Neural crest cell (in vitro differentiated cells): ENCODE data around the gene BPIFB1. TPM values are rescaled to one million over a fixed set of nuclear protein-coding genes. Genes with fewer than 3 reads are reported as not detected.
A peak's percentile ranks its signal among the peaks of the same experiment; 100 is the strongest.

Experiments
- DNase-seq: peaks from one replicate; pipeline ENCODE4 v3.0.0; 2021; ENCODE audit warnings: low read depth, mixed read lengths, low spot score
- H3K27ac Mint-ChIP-seq: one replicate; pipeline ENCODE4 v1.8.0; 2021; ENCODE audit warnings: mild to moderate bottlenecking, mixed read lengths; ENCODE audit not compliant: unreplicated experiment
- H3K27me3 Mint-ChIP-seq: 2 replicates; pipeline ENCODE4 v1.8.0; 2021; ENCODE audit warnings: low read depth, mild to moderate bottlenecking, mixed read lengths
- H3K36me3 Mint-ChIP-seq: 2 replicates; pipeline ENCODE4 v1.8.0; 2021; ENCODE audit warnings: low read depth, mild to moderate bottlenecking, mixed read lengths
- H3K4me1 Mint-ChIP-seq: 2 replicates; pipeline ENCODE4 v1.8.0; 2021; ENCODE audit warnings: mixed read lengths
- H3K4me3 Mint-ChIP-seq: one replicate; pipeline ENCODE4 v1.8.0; 2021; ENCODE audit warnings: mild to moderate bottlenecking, mixed read lengths
- H3K9me3 Mint-ChIP-seq: 2 replicates; pipeline ENCODE4 v1.8.0; 2021; ENCODE audit warnings: mixed read lengths
- total RNA-seq: library from RNA; stranded (reverse); gene quantifications from 2 replicates; pipeline ENCODE4 v1.2.1, GENCODE V29; 2021
- TF ChIP-seq, protein P1 (sequence below): fragments of 200-600 bp; sonication (generic); conservative IDR thresholded peaks from 2 replicates; pipeline ENCODE4 v1.5.0; 2021; ENCODE audit warnings: antibody characterized with exemption, mild to moderate bottlenecking

Gene BPIFB1
- total RNA-seq, 1 donor from 2014 or later = not detected

DNA sequence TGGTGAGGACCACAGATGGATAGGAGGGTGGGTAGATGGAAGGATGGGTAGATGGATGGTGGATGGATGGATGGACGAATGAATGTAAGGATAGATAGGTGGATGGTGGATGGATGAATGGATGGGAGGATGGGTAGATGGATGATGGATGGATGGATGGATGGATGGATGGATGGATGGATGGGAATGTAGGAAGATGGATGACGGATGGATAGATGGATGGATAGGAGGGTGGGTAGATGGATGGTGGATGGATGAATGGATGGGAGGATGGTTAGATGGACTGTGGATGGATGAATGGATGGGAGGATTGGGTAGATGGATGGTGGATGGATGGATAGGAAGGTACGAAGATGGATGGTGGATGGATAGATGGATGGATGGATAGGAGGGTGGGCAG lies 51.1 kb downstream of the BPIFB1 start:
- Mint-ChIP-seq H3K4me3 (no peak overlapping the region), H3K27ac (no peak overlapping the region), H3K4me1 (peaks cover 23% of the 10 kb centered on the region), H3K36me3 (no peaks in the 10 kb centered on the region), H3K27me3 (peaks cover 2% of the 10 kb centered on the region), H3K9me3 (peaks cover 8% of the 10 kb centered on the region)
- TF ChIP-seq, protein P1, sequence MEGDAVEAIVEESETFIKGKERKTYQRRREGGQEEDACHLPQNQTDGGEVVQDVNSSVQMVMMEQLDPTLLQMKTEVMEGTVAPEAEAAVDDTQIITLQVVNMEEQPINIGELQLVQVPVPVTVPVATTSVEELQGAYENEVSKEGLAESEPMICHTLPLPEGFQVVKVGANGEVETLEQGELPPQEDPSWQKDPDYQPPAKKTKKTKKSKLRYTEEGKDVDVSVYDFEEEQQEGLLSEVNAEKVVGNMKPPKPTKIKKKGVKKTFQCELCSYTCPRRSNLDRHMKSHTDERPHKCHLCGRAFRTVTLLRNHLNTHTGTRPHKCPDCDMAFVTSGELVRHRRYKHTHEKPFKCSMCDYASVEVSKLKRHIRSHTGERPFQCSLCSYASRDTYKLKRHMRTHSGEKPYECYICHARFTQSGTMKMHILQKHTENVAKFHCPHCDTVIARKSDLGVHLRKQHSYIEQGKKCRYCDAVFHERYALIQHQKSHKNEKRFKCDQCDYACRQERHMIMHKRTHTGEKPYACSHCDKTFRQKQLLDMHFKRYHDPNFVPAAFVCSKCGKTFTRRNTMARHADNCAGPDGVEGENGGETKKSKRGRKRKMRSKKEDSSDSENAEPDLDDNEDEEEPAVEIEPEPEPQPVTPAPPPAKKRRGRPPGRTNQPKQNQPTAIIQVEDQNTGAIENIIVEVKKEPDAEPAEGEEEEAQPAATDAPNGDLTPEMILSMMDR = no peak
- DNase-seq = no peak

DNA sequence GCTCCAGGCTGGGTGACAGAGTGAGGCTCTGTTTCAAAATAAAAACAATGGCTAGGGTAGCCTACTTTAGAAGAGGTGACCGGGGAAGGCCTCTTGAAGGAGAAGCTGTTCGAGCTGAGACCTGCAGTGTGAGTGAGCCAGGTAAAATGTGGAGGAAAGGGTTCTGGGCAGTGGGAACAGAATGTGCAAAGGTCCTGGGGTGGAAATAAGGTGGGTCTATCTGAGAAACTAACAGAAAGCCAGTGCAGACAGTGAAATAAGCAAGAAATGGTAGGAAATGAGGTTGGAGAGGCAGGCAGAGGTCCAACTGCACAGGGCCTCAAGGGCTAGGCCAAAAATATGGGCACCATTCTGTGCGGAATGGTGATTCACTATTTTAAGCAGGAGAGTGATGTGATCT lies 53.4 kb downstream of the BPIFB1 start:
- Mint-ChIP-seq H3K27ac (peak overlapping the region; percentile 25), H3K4me1 (peaks cover 41% of the 10 kb centered on the region), H3K36me3 (peaks cover 4% of the 10 kb centered on the region), H3K4me3 (no peak overlapping the region), H3K27me3 (peaks cover 2% of the 10 kb centered on the region), H3K9me3 (peaks cover 15% of the 10 kb centered on the region)
- TF ChIP-seq, protein P1 = no peak
- DNase-seq = no peak

DNA sequence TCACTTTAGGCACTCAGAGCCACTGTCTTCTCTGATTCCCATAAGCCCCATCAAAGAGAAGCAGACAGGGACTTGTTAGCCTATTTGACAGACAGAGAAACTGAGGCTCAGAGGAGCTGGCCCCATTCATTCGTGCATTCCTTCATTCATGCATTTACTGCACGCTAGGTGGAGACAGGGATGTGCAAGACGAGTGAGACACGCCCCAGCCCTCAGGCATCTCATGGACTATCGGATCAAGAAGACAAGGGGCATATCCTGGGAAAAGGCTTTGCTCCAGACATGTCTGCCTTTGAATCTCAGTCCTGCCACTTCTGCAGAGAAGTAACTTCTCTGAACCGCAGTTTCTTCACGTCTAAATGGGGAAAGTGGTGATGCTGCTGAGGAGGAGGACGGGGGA lies 54.1 kb downstream of the BPIFB1 start:
- H3K27ac Mint-ChIP-seq = no peak overlapping the region
- peaks cover 4% of the 10 kb centered on the region for H3K36me3 Mint-ChIP-seq
- peaks cover 15% of the 10 kb centered on the region for H3K9me3 Mint-ChIP-seq
- no peak for DNase-seq
- H3K27me3 Mint-ChIP-seq = peaks cover 2% of the 10 kb centered on the region
- H3K4me3 Mint-ChIP-seq = no peak overlapping the region
- TF ChIP-seq, protein P1 = no peak
- H3K4me1 Mint-ChIP-seq = peaks cover 41% of the 10 kb centered on the region

DNA sequence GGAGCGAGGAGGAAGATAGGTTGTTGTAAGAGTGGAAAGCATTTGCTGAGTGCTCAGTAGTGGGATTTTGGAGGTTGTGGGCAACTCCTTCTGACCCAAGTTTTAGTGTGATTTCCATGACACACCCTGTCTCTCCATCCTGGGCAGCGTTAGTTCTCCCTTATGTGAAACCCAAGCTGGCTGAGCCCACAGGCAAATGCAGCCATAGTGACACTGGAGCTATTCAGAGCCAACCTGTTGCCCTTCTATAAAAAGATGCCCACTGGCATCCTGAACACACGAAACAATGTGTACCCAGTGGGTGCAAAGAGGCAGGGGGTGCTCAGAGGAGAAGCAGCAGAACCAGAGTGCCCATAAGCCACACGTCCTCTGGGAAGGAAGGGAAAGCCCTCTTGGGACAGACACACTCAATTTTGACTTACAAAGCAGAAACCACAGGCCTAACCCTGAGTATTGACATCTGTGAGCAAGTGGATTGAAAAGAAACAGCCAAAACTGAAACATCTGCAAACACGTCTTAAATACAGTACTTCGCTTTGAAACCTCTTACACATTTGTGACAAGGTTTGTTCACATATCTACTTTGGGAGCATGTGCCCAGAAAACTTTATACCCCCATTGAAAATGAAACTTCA lies 54.6 kb downstream of the BPIFB1 start:
- peaks cover 2% of the 10 kb centered on the region for H3K27me3 Mint-ChIP-seq
- peaks cover 4% of the 10 kb centered on the region for H3K36me3 Mint-ChIP-seq
- H3K9me3 Mint-ChIP-seq = peaks cover 15% of the 10 kb centered on the region
- H3K4me1 Mint-ChIP-seq = peaks cover 45% of the 10 kb centered on the region
- TF ChIP-seq, protein P1 = no peak
- H3K27ac Mint-ChIP-seq = peak overlapping the region; percentile 90
- DNase-seq = no peak
- H3K4me3 Mint-ChIP-seq = no peak overlapping the region

DNA sequence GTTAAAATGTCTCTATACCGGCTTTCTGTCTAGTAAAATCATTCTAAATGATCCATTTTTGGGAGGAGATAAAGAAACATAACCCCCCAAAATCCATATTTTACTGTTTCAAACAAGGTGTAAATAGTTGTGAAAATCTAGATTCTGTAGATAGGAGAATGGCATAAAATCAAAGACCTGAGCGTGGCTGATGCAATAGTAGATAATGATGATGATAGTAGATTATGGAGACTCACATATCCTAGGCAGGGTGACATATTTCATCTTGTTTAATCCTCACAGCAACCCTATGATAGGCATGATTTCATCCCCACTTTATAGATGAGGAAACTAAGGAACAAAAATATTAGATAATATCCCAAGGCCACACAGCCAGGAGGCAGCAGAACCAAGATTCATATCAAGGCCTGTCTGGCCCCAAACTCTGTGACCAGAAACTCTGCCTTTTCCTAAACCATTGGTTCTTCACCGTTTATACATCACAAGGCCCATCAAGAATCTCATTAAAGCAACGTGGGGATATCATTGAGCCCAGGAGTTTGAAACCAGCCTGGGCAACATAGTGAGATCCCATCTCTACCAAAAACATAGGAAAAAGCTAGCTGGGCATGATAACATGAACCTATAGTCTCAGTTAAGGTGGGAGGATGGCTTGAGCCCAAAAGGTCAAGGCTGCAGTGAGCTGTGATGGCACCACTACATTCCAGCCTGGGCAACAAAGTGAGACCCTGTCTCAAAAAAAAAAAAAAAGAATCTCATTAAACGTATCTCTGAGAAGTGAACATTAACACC lies 55.6 kb downstream of the BPIFB1 start:
- no peak overlapping the region for H3K4me3 Mint-ChIP-seq
- H3K9me3 Mint-ChIP-seq = peaks cover 13% of the 10 kb centered on the region
- DNase-seq = no peak
- TF ChIP-seq, protein P1 = no peak
- H3K27ac Mint-ChIP-seq = peak overlapping the region; percentile 59
- H3K27me3 Mint-ChIP-seq = peaks cover 2% of the 10 kb centered on the region
- peaks cover 48% of the 10 kb centered on the region for H3K4me1 Mint-ChIP-seq
- peaks cover 4% of the 10 kb centered on the region for H3K36me3 Mint-ChIP-seq
